HFFc6 (cell line): ENCODE measurements around the gene UBR4. TPM values are rescaled to one million over a fixed set of nuclear protein-coding genes. Genes with fewer than 3 reads are reported as not detected.
A peak's percentile ranks its signal among the peaks of the same experiment; 100 is the strongest.
"Not testable (repeated sequence)": the region's sequence is repeated elsewhere in the genome, so short reads cannot be mapped to it uniquely, and the experiment has no call there.

Experiments used
- DNase-seq: peaks from one replicate; pipeline ENCODE4 v3.0.0-alpha.2; 2018
- H3K27ac Mint-ChIP-seq: 2 replicates; pipeline ENCODE4 v1.8.0; 2020; ENCODE audit warnings: mild to moderate bottlenecking, mixed read lengths
- H3K27me3 Mint-ChIP-seq: 2 replicates; pipeline ENCODE4 v1.8.0; 2021; ENCODE audit warnings: mild to moderate bottlenecking, moderate library complexity, mixed read lengths; ENCODE audit not compliant: insufficient read depth
- H3K36me3 Mint-ChIP-seq: 2 replicates; pipeline ENCODE4 v1.8.0; 2021; ENCODE audit warnings: low read depth, mixed read lengths
- H3K4me1 Mint-ChIP-seq: 2 replicates; pipeline ENCODE4 v1.8.0; 2020; ENCODE audit warnings: low read depth, mixed read lengths
- H3K4me3 Mint-ChIP-seq: 2 replicates; pipeline ENCODE4 v1.8.0; 2020; ENCODE audit warnings: mild to moderate bottlenecking, moderate library complexity, mixed read lengths
- H3K9me3 Mint-ChIP-seq: 2 replicates; pipeline ENCODE4 v1.8.0; 2020; ENCODE audit warnings: mild to moderate bottlenecking, mixed read lengths
- CTCF ChIP-seq: fragments of 200-600 bp; sonication (generic); IDR thresholded peaks from 2 replicates; pipeline ENCODE4 v1.5.0; 2021; ENCODE audit warnings: antibody characterized with exemption, mild to moderate bottlenecking
- total RNA-seq, 6 experiments: library from RNA; stranded (reverse); fragmentation: NEBNext Ultra II Directional; extraction: Animal tissue kit (Norgen Biotek cat#: 25700); gene quantifications; 2 replicates in 1 of 6; 3 replicates in 5 of 6; pipeline ENCODE4 v1.2.3, GENCODE V29; 2021

UBR4 gene
- total RNA-seq, 6 experiments from 2014 or later = 74.2 to 116 (median 88.6) TPM

- TF ChIP-seq CTCF = no peak
- Mint-ChIP-seq H3K27me3 (peaks cover 2% of the 10 kb centered on the region; the same call in 1 of the 2 replicates), H3K4me3 (no peak overlapping the region), H3K36me3 (peaks cover 26% of the 10 kb centered on the region), H3K4me1 (no peaks in the 10 kb centered on the region), H3K27ac (no peak overlapping the region), H3K9me3 (no peaks in the 10 kb centered on the region)
- no peak for DNase-seq
Observed at GRCh38 chr1:19234224-19234623, 24.2 kb upstream of the UBR4 start.

- DNase-seq = no peak
- Mint-ChIP-seq H3K4me1 (no peaks in the 10 kb centered on the region), H3K27ac (no peak overlapping the region), H3K9me3 (no peaks in the 10 kb centered on the region), H3K4me3 (no peak overlapping the region), H3K27me3 (no peaks in the 10 kb centered on the region; the same call in 1 of the 2 replicates), H3K36me3 (peaks cover 26% of the 10 kb centered on the region)
- peak; percentile 45 for TF ChIP-seq CTCF
Observed at GRCh38 chr1:19232524-19232846, 22.4 kb upstream of the UBR4 start.

GRCh38 chr1:19231736-19232523 lies 21.9 kb upstream of the UBR4 start:
- peaks cover 21% of the 10 kb centered on the region for H3K36me3 Mint-ChIP-seq
- H3K9me3 Mint-ChIP-seq, DNase-seq: not testable (repeated sequence)

GRCh38 chr1:19229828-19230325 lies 19.8 kb upstream of the UBR4 start:
- Mint-ChIP-seq H3K27me3 (peaks cover 2% of the 10 kb centered on the region), H3K36me3 (peaks cover 26% of the 10 kb centered on the region), H3K4me1 (no peaks in the 10 kb centered on the region; the same call in 1 of the 2 replicates), H3K9me3 (no peaks in the 10 kb centered on the region), H3K4me3 (no peak overlapping the region), H3K27ac (peak overlapping the region; percentile 31; the same call in 1 of the 2 replicates)
- TF ChIP-seq CTCF = no peak
- no peak for DNase-seq

More at GRCh38 chr1:19231736-19232523, 21.9 kb upstream of the UBR4 start:
- H3K27ac Mint-ChIP-seq, H3K4me1 Mint-ChIP-seq, H3K4me3 Mint-ChIP-seq, H3K27me3 Mint-ChIP-seq: not testable (repeated sequence)

- Mint-ChIP-seq H3K9me3 (no peaks in the 10 kb centered on the region), H3K36me3 (peaks cover 32% of the 10 kb centered on the region), H3K27ac (no peak overlapping the region), H3K4me3 (no peak overlapping the region), H3K27me3 (peaks cover 2% of the 10 kb centered on the region), H3K4me1 (peaks cover 6% of the 10 kb centered on the region)
- no peak for TF ChIP-seq CTCF
- DNase-seq = no peak
Observed at GRCh38 chr1:19229229-19229628, 19.2 kb upstream of the UBR4 start.
